Measurements from ENCODE around the gene TMA7B.

Gene TMA7B

DNA sequence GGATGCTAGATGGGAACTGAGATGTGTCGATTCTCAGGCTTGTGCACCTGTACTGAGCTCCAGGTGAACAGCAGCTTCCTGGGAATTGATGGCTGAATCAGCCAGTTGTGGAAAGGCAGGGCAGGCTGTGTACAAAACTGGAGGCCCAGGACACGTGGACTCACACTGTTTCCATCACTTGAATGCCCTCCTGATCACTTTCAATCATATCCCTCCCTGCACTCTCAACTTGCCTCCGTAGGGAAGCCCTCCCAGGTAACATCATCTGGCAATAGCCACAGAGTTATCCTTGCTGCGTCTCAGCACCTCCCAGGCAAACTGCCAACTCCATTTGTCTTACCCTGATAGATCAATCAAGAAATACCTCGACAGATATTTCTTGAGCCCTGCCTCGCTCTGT lies 44.6 kb downstream of the TMA7B start:
- peak in 1 of 3 experiments; percentile 56 for DNase-seq

DNA sequence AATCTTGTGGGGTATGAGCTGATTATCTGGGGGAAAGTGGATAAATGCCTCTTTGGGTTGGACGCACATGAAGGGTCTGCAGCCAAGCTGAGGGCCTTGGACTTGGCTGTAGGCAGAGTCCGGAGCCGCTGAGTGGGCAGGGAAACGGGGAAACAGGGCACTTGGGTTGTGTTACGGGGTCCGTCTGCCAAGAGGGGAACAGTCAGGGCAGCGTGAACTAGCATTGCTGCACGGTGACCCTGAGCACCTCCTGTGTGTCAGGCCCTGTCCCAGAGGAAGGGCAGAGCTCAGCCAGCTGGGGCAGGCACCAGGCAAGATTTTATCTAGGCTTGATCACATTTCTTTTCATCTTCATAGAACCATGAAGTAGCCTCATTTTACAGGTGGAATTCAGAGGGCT lies 46.4 kb downstream of the TMA7B start:
- DNase-seq = no peak

GRCh38 chr22:40007853-40008710 lies 47.9 kb downstream of the TMA7B start:
- DNase-seq = no peak

- peak in 1 of 3 experiments; percentile 35 for DNase-seq
These were observed 48.6 kb downstream of the TMA7B start for GRCh38 chr22:40008726-40009291.

- DNase-seq = peak in 2 of 3 experiments; percentile 40 to 79
These were observed 49.1 kb downstream of the TMA7B start for GRCh38 chr22:40009292-40009774.

DNA sequence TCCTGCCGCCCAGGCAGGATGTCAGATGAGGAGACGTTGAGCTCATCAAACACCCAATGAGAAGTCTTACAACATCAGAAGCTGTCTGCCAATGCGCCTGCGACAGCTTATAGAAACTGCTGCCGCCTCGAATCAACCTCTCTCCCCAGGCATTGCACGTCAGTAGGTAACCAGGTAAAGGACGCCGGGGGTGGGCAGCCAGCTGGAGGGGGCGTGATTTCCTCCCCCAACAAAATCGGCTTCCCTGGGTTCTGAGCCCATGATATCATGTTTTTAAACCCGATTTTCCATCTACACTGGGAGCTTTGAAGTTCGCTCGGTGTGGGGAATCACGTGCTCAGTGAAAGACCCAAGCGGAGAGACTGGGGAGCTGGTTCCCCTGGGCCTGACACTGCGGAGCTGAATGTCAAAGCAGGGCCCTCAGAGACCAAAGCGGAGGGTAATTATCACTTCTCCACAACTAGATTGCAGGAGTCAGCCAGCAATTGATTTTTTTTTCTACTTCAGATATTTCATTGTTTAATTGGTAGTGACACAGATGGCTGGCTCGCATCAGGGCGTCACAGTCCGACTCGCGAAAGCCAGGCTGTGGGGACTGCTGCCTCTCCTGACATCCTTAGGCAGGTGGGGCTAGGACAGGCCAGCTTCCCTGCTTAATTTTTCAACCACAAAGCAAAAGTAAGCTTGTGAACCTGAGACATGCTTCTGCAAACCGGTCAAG lies 49.9 kb downstream of the TMA7B start:
- peak in 2 of 3 experiments; percentile 62 to 84 for DNase-seq

DNA sequence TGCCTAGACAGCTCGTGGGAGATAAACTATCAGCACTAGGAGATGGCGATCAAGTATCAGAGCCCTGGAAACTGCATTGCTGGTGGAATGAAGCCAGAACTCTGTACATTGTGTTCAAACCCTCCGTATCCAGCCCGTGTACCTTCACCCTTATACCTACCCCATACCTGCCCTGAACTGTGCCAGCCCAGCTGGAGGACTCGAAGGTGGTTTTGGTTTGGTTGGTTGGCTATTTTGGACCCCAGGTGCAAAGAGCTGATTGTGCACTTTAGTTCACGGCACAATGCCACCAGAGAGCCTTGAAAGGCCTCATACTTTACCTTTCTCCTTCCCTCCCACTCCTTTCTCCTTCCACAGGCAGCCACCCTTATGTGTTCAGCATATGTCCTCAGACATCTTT lies 50.5 kb downstream of the TMA7B start:
- DNase-seq = no peak
